H9 (cell line): ENCODE measurements around the gene PLXNA4. TPM values are rescaled to one million over a fixed set of nuclear protein-coding genes. Genes with fewer than 3 reads are reported as not detected.

ENCODE experiments used
- DNase-seq: peaks from one replicate; pipeline ENCODE4 v3.0.0-alpha.2; 2017
- H2AFZ ChIP-seq: one replicate; pipeline ENCODE4 v1.6.1; 2013; ENCODE audit warnings: mild to moderate bottlenecking, low read length, control low read depth, moderate library complexity
- H2AK5ac ChIP-seq: 2 replicates; pipeline ENCODE4 v1.6.1; 2013; ENCODE audit warnings: low read length, control low read depth, mixed read lengths; ENCODE audit not compliant: insufficient read length
- H2BK120ac ChIP-seq: one replicate; pipeline ENCODE4 v1.6.1; 2013; ENCODE audit warnings: low read depth, mild to moderate bottlenecking, low read length, control low read depth, inconsistent platforms; ENCODE audit not compliant: poor library complexity, severe bottlenecking
- H2BK12ac ChIP-seq: 2 replicates; pipeline ENCODE4 v1.6.1; 2013; ENCODE audit warnings: low read length, control low read depth, mixed read lengths, low read depth; ENCODE audit not compliant: insufficient read length
- H2BK15ac ChIP-seq: 2 replicates; pipeline ENCODE4 v1.6.1; 2013; ENCODE audit warnings: low read depth, low read length, control low read depth
- H2BK20ac ChIP-seq: one replicate; pipeline ENCODE4 v1.6.1; 2013; ENCODE audit warnings: low read depth, mild to moderate bottlenecking, low read length, control low read depth, inconsistent platforms; ENCODE audit not compliant: poor library complexity, severe bottlenecking
- H2BK5ac ChIP-seq: 2 replicates; pipeline ENCODE4 v1.6.1; 2013; ENCODE audit warnings: low read length, control low read depth, mixed read lengths; ENCODE audit not compliant: insufficient read length
- H3K14ac ChIP-seq: 2 replicates; pipeline ENCODE4 v1.6.1; 2013; ENCODE audit warnings: low read length, control low read depth; ENCODE audit not compliant: insufficient read depth
- H3K18ac ChIP-seq: 2 replicates; pipeline ENCODE4 v1.6.1; 2013; ENCODE audit warnings: low read depth, mild to moderate bottlenecking, mixed read lengths, low read length, control low read depth; ENCODE audit not compliant: insufficient read length
- H3K23ac ChIP-seq: 2 replicates; pipeline ENCODE4 v1.6.1; 2013; ENCODE audit warnings: low read length, control low read depth, mixed read lengths, low read depth; ENCODE audit not compliant: insufficient read length
- H3K23me2 ChIP-seq: 2 replicates; pipeline ENCODE4 v1.6.1; 2013; ENCODE audit warnings: low read depth, mild to moderate bottlenecking, mixed read lengths, low read length, control low read depth; ENCODE audit not compliant: insufficient read length, poor library complexity, severe bottlenecking
- H3K27ac ChIP-seq: 2 replicates; pipeline ENCODE4 v1.5.1; 2013; ENCODE audit warnings: low read length, control low read depth, mixed read lengths, low read depth; ENCODE audit not compliant: insufficient read length
- H3K27me3 ChIP-seq: 2 replicates; pipeline ENCODE4 v1.6.1; 2013; ENCODE audit warnings: low read length, control low read depth, inconsistent platforms; ENCODE audit not compliant: insufficient read depth
- H3K4ac ChIP-seq: 2 replicates; pipeline ENCODE4 v1.6.1; 2013; ENCODE audit warnings: low read depth, mild to moderate bottlenecking, control low read depth, inconsistent platforms, low read length, moderate library complexity
- H3K4me1 ChIP-seq: 2 replicates; pipeline ENCODE4 v1.6.1; 2013; ENCODE audit warnings: low read length, control low read depth, inconsistent platforms; ENCODE audit not compliant: insufficient read depth
- H3K4me2 ChIP-seq: 2 replicates; pipeline ENCODE4 v1.6.1; 2013; ENCODE audit warnings: low read length, control low read depth, mixed read lengths; ENCODE audit not compliant: insufficient read length, insufficient read depth
- H3K56ac ChIP-seq: 2 replicates; pipeline ENCODE4 v1.6.1; 2013; ENCODE audit warnings: low read depth, mild to moderate bottlenecking, mixed read lengths, low read length, control low read depth; ENCODE audit not compliant: insufficient read length
- H3K79me1 ChIP-seq: 2 replicates; pipeline ENCODE4 v1.6.1; 2013; ENCODE audit warnings: low read depth, mild to moderate bottlenecking, moderate library complexity, low read length, control low read depth, inconsistent platforms; ENCODE audit not compliant: insufficient read depth, poor library complexity, severe bottlenecking
- H3K79me2 ChIP-seq: 2 replicates; pipeline ENCODE4 v1.6.1; 2013; ENCODE audit warnings: low read length, control low read depth, inconsistent platforms; ENCODE audit not compliant: insufficient read depth
- H3K9ac ChIP-seq: 2 replicates; pipeline ENCODE4 v1.6.1; 2013; ENCODE audit warnings: low read length, control low read depth, mixed read lengths; ENCODE audit not compliant: insufficient read length; ENCODE audit errors: extremely low read depth
- H3K9me3 ChIP-seq: one replicate; pipeline ENCODE4 v1.6.1; 2013; ENCODE audit warnings: low read depth, low read length, inconsistent platforms; ENCODE audit not compliant: control insufficient read depth
- H3T11ph ChIP-seq: one replicate; pipeline ENCODE4 v1.6.1; 2013; ENCODE audit warnings: mild to moderate bottlenecking, low read length, control low read depth, inconsistent platforms
- H4K20me1 ChIP-seq: one replicate; pipeline ENCODE4 v1.6.1; 2013; ENCODE audit not compliant: control insufficient read depth, insufficient read length, insufficient read depth
- H4K5ac ChIP-seq: 2 replicates; pipeline ENCODE4 v1.6.1; 2013; ENCODE audit warnings: low read depth, mild to moderate bottlenecking, mixed read lengths, low read length, control low read depth; ENCODE audit not compliant: insufficient read length
- H4K8ac ChIP-seq: replicated peaks from 2 replicates; pipeline ENCODE4 v1.6.1; 2013; ENCODE audit warnings: low read length, control low read depth, mixed read lengths, low read depth; ENCODE audit not compliant: insufficient read length
- H4K91ac ChIP-seq: 2 replicates; pipeline ENCODE4 v1.6.1; 2013; ENCODE audit warnings: low read depth, mild to moderate bottlenecking, moderate library complexity, mixed read lengths, low read length, control low read depth; ENCODE audit not compliant: insufficient read length
- H3K27ac Mint-ChIP-seq, 3 experiments: 2 replicates in 2 of 3; 3 replicates in 1 of 3; pipeline ENCODE4 v1.8.0; 2020 to 2021; ENCODE audit warnings: mixed read lengths in 3 of 3, mild to moderate bottlenecking in 1 of 3, moderate library complexity in 1 of 3
- H3K27me3 Mint-ChIP-seq: 2 replicates; pipeline ENCODE4 v1.8.0; 2021; ENCODE audit warnings: low read depth, mild to moderate bottlenecking, moderate library complexity, mixed read lengths
- H3K36me3 Mint-ChIP-seq, 3 experiments: 2 replicates in 2 of 3; 3 replicates in 1 of 3; pipeline ENCODE4 v1.8.0; 2020 to 2021; ENCODE audit warnings: low read depth in 3 of 3, mixed read lengths in 3 of 3; ENCODE audit not compliant: insufficient read depth in 1 of 3
- H3K4me1 Mint-ChIP-seq, 2 experiments: 2 replicates each; pipeline ENCODE4 v1.8.0; 2020; ENCODE audit warnings: mixed read lengths in 2 of 2
- H3K4me3 Mint-ChIP-seq, 2 experiments: 2 replicates in 1 of 2; 3 replicates in 1 of 2; pipeline ENCODE4 v1.8.0; 2020 to 2021; ENCODE audit warnings: mild to moderate bottlenecking in 2 of 2, mixed read lengths in 2 of 2, moderate library complexity in 1 of 2
- H3K9me3 Mint-ChIP-seq, 2 experiments: 2 replicates in 1 of 2; 3 replicates in 1 of 2; pipeline ENCODE4 v1.8.0; 2020; ENCODE audit warnings: mild to moderate bottlenecking in 2 of 2, mixed read lengths in 2 of 2, moderate library complexity in 1 of 2
- WGBS: extraction: QIAGEN DNeasy Blood & Tissue Kit; methylation state at CpG from one replicate; pipeline ENCODE4 v1.1.7; 2013; ENCODE audit warnings: missing lambda C conversion rate, low lambda C conversion rate, mixed read lengths; ENCODE audit not compliant: insufficient read length; ENCODE audit errors: extremely low coverage; 5-methylcytosine and 5-hydroxymethylcytosine counted together
- total RNA-seq: library from RNA; stranded (reverse); gene quantifications from 2 replicates; pipeline ENCODE4 v1.2.1, GENCODE V29; 2021
- TF ChIP-seq, protein P1 (sequence below): fragments of 200-600 bp; sonication (generic); conservative IDR thresholded peaks from 3 replicates; pipeline ENCODE4 v1.8.0; 2021; ENCODE audit warnings: antibody characterized with exemption, mild to moderate bottlenecking

Gene PLXNA4
- total RNA-seq, 1 experiment from 2014 or later: 0.35 TPM

- DNase-seq: peak; percentile 40
- no peak overlapping the region for H3K27ac ChIP-seq
- peaks cover 10% of the 10 kb centered on the region for H3K27me3 Mint-ChIP-seq
- no peaks in the 10 kb centered on the region for H3K23me2 ChIP-seq
- no peak overlapping the region for H2BK120ac ChIP-seq
- H3K79me2 ChIP-seq: no peaks in the 10 kb centered on the region
- no peak overlapping the region for H3K27ac Mint-ChIP-seq
- no peak overlapping the region for H4K91ac ChIP-seq
- H3K18ac ChIP-seq: no peak overlapping the region
- H3K79me1 ChIP-seq: no peaks in the 10 kb centered on the region
- H4K8ac ChIP-seq: no peak overlapping the region
- H3K56ac ChIP-seq: no peak overlapping the region
- TF ChIP-seq, protein P1, sequence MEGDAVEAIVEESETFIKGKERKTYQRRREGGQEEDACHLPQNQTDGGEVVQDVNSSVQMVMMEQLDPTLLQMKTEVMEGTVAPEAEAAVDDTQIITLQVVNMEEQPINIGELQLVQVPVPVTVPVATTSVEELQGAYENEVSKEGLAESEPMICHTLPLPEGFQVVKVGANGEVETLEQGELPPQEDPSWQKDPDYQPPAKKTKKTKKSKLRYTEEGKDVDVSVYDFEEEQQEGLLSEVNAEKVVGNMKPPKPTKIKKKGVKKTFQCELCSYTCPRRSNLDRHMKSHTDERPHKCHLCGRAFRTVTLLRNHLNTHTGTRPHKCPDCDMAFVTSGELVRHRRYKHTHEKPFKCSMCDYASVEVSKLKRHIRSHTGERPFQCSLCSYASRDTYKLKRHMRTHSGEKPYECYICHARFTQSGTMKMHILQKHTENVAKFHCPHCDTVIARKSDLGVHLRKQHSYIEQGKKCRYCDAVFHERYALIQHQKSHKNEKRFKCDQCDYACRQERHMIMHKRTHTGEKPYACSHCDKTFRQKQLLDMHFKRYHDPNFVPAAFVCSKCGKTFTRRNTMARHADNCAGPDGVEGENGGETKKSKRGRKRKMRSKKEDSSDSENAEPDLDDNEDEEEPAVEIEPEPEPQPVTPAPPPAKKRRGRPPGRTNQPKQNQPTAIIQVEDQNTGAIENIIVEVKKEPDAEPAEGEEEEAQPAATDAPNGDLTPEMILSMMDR: no peak
- no peaks in the 10 kb centered on the region for H3K4me1 ChIP-seq
- no peaks in the 10 kb centered on the region for H3K27me3 ChIP-seq
- no peaks in the 10 kb centered on the region; a peak in 1 of 5 replicates for H3K9me3 Mint-ChIP-seq
- no peak overlapping the region for H2AFZ ChIP-seq
- no peak overlapping the region for H3K14ac ChIP-seq
- H2BK20ac ChIP-seq: no peak overlapping the region
- H3K9me3 ChIP-seq: no peaks in the 10 kb centered on the region
- no peak overlapping the region for H2BK5ac ChIP-seq
- H3K4me3 Mint-ChIP-seq: no peak overlapping the region
- no peaks in the 10 kb centered on the region for H3K36me3 Mint-ChIP-seq
- H3T11ph ChIP-seq: no peak overlapping the region
- no peak overlapping the region for H3K4me2 ChIP-seq
- H3K4me1 Mint-ChIP-seq: peaks cover 9 to 11% of the 10 kb centered on the region in 2 experiments
- H4K5ac ChIP-seq: no peak overlapping the region
- H2BK12ac ChIP-seq: no peak overlapping the region
- no peak overlapping the region for H2BK15ac ChIP-seq
- no peaks in the 10 kb centered on the region for H4K20me1 ChIP-seq
- no peak overlapping the region for H3K9ac ChIP-seq
- WGBS: no CpG with 5 or more reads among the region's 8 CpGs
- H3K23ac ChIP-seq: no peak overlapping the region
- H2AK5ac ChIP-seq: no peak overlapping the region
- no peak overlapping the region for H3K4ac ChIP-seq
Measured at GRCh38 chr7:132084776-132085388, 491.4 kb downstream of the PLXNA4 start.
